ENCODE results near the gene DDTL. TPM values are rescaled to one million over a fixed set of nuclear protein-coding genes. Genes with fewer than 3 reads are reported as not detected.
"Not testable (repeated sequence)": the region's sequence is repeated elsewhere in the genome, so short reads cannot be mapped to it uniquely, and the experiment has no call there.

Gene DDTL
- total RNA-seq, 1 donor from 2014 or later, result 1.2 TPM

DNA sequence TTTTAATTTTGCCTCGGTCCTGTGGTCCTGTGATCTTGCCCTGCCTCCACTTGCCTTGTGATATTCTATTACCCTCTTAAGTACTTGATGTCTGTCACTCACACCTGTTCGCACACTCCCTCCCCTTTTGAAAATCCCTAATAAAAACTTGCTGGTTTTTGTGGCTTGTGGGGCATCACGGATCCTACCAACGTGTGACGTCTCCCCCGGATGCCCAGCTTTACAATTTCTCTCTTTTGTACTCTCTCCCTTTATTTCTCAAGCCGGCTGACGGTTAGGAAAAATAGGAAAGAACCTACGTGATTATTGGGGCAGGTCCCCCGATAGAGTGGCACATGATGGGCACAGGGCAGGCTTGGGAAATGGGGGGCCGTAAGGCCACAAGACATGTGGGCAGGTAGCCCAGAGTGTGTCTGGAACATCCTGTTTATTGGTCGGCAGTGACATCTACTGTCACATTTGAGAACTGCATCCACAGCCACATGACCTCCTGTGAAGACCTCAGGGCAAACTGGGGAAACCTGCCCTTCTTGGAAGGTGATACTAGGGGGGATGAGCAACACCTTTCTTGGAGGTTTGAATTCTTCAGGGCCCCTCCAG lies 10.3 kb upstream of the DDTL start:
- peak; percentile 64 for TF ChIP-seq CTCF (IDR thresholded peaks at IDR 0.05; ENCODE audit: insufficient read depth, low read length, poor library complexity, severe bottlenecking)
- not testable (repeated sequence) for H3K36me3 ChIP-seq (ENCODE audit: control insufficient read depth, insufficient read depth, low read length)

GRCh38 chr22:23961084-23961771 lies 5.5 kb upstream of the DDTL start, which contains the start of gene GSTT2B:
GSTT2B (minus strand) TSS chr22:23961195; CDS start chr22:23961131, 64 bp downstream.
- H3K4me3 ChIP-seq (ENCODE audit: low read depth, low read length); H3K36me3 ChIP-seq (ENCODE audit: control insufficient read depth, insufficient read depth, low read length); DNase-seq (ENCODE audit: low read depth); H3K27me3 ChIP-seq (ENCODE audit: control insufficient read depth, insufficient read depth, low read length): not testable (repeated sequence)

More for the DNA sequence above, 10.3 kb upstream of the DDTL start:
- H3K27me3 ChIP-seq (ENCODE audit: control insufficient read depth, insufficient read depth, low read length); H3K4me3 ChIP-seq (ENCODE audit: low read depth, low read length): not testable (repeated sequence)
- peak; percentile 9 for DNase-seq (ENCODE audit: low read depth)

GRCh38 chr22:23966094-23966493 lies 594 bp upstream of the DDTL start:
- H3K27me3 ChIP-seq (ENCODE audit: control insufficient read depth, insufficient read depth, low read length); H3K36me3 ChIP-seq (ENCODE audit: control insufficient read depth, insufficient read depth, low read length); DNase-seq (ENCODE audit: low read depth); H3K4me3 ChIP-seq (ENCODE audit: low read depth, low read length): not testable (repeated sequence)

DNA sequence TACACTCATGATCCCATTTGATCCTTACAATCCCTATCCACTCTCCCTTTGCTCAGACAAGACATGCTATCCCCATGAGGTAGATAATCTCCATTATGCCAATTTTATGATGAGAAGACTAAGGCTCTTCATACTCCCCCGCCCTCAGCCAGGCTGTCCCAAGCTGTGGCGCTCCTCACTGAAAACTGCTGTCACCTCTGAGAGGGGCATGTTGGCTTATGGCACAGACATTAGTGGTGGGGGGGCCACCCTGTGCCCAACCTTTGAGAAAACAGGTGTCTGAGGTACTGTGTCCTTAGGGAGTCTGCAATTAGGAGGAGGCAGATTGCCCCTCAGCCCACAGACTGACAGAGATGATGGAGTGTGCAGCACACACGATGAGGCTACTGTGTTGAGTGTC lies 2.4 kb downstream of the DDTL start:
- TF ChIP-seq CTCF (IDR thresholded peaks at IDR 0.05; ENCODE audit: insufficient read depth, low read length, poor library complexity, severe bottlenecking), result no peak
- Histone ChIP-seq H3K27me3 (ENCODE audit: control insufficient read depth, insufficient read depth, low read length) (no peaks in the 10 kb centered on the region), H3K4me3 (ENCODE audit: low read depth, low read length) (no peak overlapping the region), H3K36me3 (ENCODE audit: control insufficient read depth, insufficient read depth, low read length) (peaks cover 3% of the 10 kb centered on the region)
- no peak for DNase-seq (ENCODE audit: low read depth)

- DNase-seq (ENCODE audit: low read depth), result no peak
- no peak for TF ChIP-seq CTCF (IDR thresholded peaks at IDR 0.05; ENCODE audit: insufficient read depth, low read length, poor library complexity, severe bottlenecking)
- no peaks in the 10 kb centered on the region for H3K27me3 ChIP-seq (ENCODE audit: control insufficient read depth, insufficient read depth, low read length)
- no peak overlapping the region for H3K4me3 ChIP-seq (ENCODE audit: low read depth, low read length)
- H3K36me3 ChIP-seq (ENCODE audit: control insufficient read depth, insufficient read depth, low read length), result peaks cover 3% of the 10 kb centered on the region
Observed at GRCh38 chr22:23970201-23970641, 3.5 kb downstream of the DDTL start.

- Histone ChIP-seq H3K36me3 (ENCODE audit: control insufficient read depth, insufficient read depth, low read length) (peaks cover 3% of the 10 kb centered on the region), H3K4me3 (ENCODE audit: low read depth, low read length) (no peak overlapping the region), H3K27me3 (ENCODE audit: control insufficient read depth, insufficient read depth, low read length) (no peaks in the 10 kb centered on the region)
- DNase-seq (ENCODE audit: low read depth), result no peak
- no peak for TF ChIP-seq CTCF (IDR thresholded peaks at IDR 0.05; ENCODE audit: insufficient read depth, low read length, poor library complexity, severe bottlenecking)
Observed at GRCh38 chr22:23970816-23971486, 4.3 kb downstream of the DDTL start.

DNA sequence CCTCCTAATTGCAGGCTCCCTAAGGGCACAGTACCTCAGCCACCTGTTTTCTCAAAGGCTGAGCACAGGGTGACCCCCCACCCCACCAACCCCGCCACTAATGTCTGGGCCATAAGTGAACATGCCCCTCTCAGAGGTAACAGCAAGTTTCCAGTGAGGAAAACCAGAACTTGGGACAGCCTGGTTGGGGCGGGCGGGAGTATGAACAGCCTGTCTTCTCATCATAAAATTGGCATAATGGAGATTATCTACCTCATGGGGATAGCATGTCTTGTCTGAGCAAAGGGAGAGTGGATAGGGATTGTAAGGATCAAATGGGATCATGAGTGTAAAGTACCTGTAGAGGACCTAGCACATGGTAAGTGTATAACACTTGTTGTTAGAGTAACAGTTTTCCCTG lies 5.2 kb downstream of the DDTL start:
- H3K4me3 ChIP-seq (ENCODE audit: low read depth, low read length); DNase-seq (ENCODE audit: low read depth); H3K36me3 ChIP-seq (ENCODE audit: control insufficient read depth, insufficient read depth, low read length); H3K27me3 ChIP-seq (ENCODE audit: control insufficient read depth, insufficient read depth, low read length): not testable (repeated sequence)

DNA sequence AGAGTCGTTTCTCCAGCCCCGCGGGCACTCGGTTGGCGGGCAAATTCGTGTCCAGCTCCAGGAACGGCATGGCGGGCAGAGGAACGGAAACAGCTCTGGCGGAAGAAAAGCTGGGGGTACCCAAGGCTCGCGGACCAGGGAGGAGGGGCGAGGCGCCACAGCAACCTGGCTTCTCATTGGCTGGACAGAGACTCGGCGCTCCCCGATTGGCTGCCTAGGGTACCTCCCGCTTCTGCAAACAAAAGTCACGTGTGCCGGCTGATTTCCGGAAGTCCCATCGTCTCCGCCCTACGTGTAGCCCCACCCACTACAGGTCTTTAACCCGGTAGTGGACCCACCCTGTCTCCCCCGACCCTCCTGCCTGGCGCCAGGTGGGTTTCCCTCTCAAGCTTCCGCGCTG lies 7.7 kb downstream of the DDTL start, which contains the start of gene DDT:
Gene DDT (minus strand): TSS at position 97 of the 400 bp plus-strand sequence. CDS start 27 bp downstream, at position 70.
- H3K27me3 ChIP-seq (ENCODE audit: control insufficient read depth, insufficient read depth, low read length); DNase-seq (ENCODE audit: low read depth); H3K4me3 ChIP-seq (ENCODE audit: low read depth, low read length); H3K36me3 ChIP-seq (ENCODE audit: control insufficient read depth, insufficient read depth, low read length): not testable (repeated sequence)

- not testable (repeated sequence) for H3K36me3 ChIP-seq (ENCODE audit: control insufficient read depth, insufficient read depth, low read length); DNase-seq (ENCODE audit: low read depth); H3K4me3 ChIP-seq (ENCODE audit: low read depth, low read length); H3K27me3 ChIP-seq (ENCODE audit: control insufficient read depth, insufficient read depth, low read length)
Observed at GRCh38 chr22:23974836-23975352, 8.2 kb downstream of the DDTL start.

- not testable (repeated sequence) for H3K36me3 ChIP-seq (ENCODE audit: control insufficient read depth, insufficient read depth, low read length); DNase-seq (ENCODE audit: low read depth); H3K4me3 ChIP-seq (ENCODE audit: low read depth, low read length); H3K27me3 ChIP-seq (ENCODE audit: control insufficient read depth, insufficient read depth, low read length)
Observed at GRCh38 chr22:23977304-23977703, 10.6 kb downstream of the DDTL start.

Measured in kidney epithelial cell (primary cell).